GM19397 (cell line): Measurements from ENCODE around the gene GSDMA.
"Not testable (repeated sequence)": the region's sequence is repeated elsewhere in the genome, so short reads cannot be mapped to it uniquely, and the experiment has no call there.

Experiments used
- ATAC-seq: cut with Tn5 transposase; IDR thresholded peaks from one replicate; pipeline ENCODE4 v1.9.1; 2021; ENCODE audit warnings: mild to moderate bottlenecking, moderate library complexity; ENCODE audit not compliant: unreplicated experiment

Gene GSDMA

GRCh38 chr17:39928858-39929645 lies 33.8 kb upstream of the GSDMA start:
- no peak for ATAC-seq

- ATAC-seq: no peak
These were observed 33.0 kb upstream of the GSDMA start for GRCh38 chr17:39929646-39930407.

- ATAC-seq: no peak
These were observed 28.9 kb upstream of the GSDMA start for GRCh38 chr17:39933912-39934311.

- ATAC-seq: no peak
These were observed 28.5 kb upstream of the GSDMA start for GRCh38 chr17:39934324-39934723.

- ATAC-seq: no peak
These were observed 26.9 kb upstream of the GSDMA start for GRCh38 chr17:39935909-39936308.

GRCh38 chr17:39937447-39937846 lies 25.4 kb upstream of the GSDMA start:
- no peak for ATAC-seq

GRCh38 chr17:39938140-39938869 lies 24.5 kb upstream of the GSDMA start:
- no peak for ATAC-seq

GRCh38 chr17:39939106-39939505 lies 23.7 kb upstream of the GSDMA start:
- no peak for ATAC-seq

GRCh38 chr17:39939588-39940419 lies 23.0 kb upstream of the GSDMA start:
- ATAC-seq: peak; percentile 44

GRCh38 chr17:39943702-39944392 lies 19.0 kb upstream of the GSDMA start:
- no peak for ATAC-seq

- no peak for ATAC-seq
These were observed 18.5 kb upstream of the GSDMA start for GRCh38 chr17:39944393-39944711.

- no peak for ATAC-seq
These were observed 16.1 kb upstream of the GSDMA start for GRCh38 chr17:39946551-39947330.

- ATAC-seq: not testable (repeated sequence)
These were observed 14.3 kb upstream of the GSDMA start for GRCh38 chr17:39948489-39948828.

GRCh38 chr17:39949028-39949427 lies 13.8 kb upstream of the GSDMA start:
- ATAC-seq: no peak

- no peak for ATAC-seq
These were observed 11.9 kb upstream of the GSDMA start for GRCh38 chr17:39950871-39951348.

GRCh38 chr17:39951924-39952679 lies 10.7 kb upstream of the GSDMA start:
- ATAC-seq: no peak

GRCh38 chr17:39952680-39953470 lies 9.9 kb upstream of the GSDMA start:
- peak; percentile 68 for ATAC-seq

- ATAC-seq: no peak
These were observed 9.3 kb upstream of the GSDMA start for GRCh38 chr17:39953471-39953888.
